Measurements from ENCODE around the gene UNC5B.

Gene UNC5B

DNA sequence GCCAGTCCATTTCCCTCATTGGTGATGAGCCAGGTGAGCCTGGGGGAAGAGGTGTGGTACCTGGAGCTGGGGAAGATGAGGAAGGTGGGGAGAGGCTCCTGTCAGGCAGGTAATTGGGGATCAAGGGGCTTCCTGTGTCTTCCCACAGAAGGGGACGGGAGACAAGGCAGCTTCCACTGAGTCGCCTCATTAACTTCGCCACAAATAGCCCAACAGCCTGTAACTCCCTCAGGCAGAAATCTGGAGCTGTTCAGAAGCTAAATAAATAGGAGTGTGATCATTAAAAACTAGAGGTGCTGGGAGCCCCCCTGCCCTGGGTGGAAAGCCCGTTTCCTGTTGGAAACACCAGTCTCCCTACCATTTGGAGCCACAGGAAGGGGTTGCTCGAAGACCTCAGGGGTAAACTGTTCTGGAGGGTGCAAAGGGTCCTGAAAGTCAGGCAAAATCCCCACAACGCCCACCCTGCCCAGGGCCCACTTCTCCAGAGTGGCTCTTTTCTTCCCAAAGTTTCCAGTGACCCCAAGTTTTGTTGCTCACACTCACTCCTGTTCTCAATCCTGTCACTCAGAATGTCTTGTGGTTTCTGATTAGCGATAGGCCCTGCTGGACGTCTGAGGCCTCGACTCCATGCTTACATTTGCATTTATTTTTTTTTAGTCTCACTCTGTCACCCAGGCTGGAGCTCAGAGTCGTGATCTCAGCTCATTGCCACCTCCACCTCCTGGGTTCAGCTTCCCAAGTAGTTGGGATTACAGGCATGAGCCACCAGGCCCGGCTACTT is 25.7 kb downstream of the UNC5B start:
- no peak for DNase-seq (ENCODE audit: extremely low spot score, insufficient read length, low read depth)
- FAIRE-seq = no peak

DNA sequence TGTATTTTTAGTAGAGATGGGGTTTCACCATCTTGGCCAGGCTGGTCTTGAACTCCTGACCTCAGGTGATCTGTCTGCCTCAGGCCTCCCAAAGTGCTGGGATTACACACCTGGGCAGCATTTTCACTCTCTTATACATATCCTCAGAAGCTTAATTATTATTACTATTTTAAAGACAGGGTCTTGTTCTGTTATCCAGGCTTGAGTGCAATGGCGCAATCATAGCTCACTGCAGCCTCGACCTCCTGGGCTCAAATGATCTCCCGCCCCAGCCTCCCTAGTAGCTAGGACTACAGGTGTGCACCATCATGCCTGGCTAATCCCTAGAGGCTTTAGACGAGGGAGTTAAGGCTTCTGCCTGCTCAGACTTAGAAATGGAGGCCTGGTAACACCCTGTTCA is 26.3 kb downstream of the UNC5B start:
- DNase-seq (ENCODE audit: extremely low spot score, insufficient read length, low read depth) (no peak), FAIRE-seq (no peak)

DNA sequence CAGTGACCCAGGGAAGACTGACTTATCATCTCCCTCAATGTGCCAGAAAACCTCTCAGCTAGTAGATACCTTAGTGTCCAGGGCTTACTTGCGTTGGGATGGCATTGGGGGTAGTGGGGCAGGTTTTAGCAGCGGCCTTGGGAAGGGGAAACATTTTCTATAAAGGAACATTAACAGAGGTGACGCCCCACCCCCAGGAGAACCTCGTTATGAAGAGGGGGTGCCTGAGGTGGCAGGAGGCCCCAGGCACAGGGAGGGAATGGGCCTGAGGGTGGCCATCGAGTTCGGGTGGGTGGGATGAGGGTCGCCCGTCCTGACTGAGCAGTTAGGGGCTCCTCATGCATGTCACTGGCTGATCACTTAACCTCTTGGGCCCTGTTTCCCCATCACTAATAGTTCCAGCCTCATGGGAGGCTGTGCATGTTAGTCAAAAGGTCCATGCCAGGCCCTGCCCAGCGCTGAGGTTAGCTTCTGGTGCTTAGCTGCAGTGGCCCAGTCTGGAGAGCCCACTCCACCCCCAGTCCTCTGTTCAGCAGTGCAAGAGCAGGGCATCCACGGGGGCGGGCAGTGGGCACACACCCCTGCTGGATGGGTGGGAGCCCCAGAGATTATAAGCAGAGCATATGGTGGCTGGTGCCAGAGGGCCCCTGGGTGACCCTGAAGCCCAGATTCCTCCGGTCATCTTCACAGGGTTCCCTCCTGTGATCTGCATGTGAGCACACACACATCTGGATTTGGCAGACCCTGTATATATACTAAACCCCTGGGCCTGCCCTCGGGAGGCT is 27.0 kb downstream of the UNC5B start:
- DNase-seq (ENCODE audit: extremely low spot score, insufficient read length, low read depth) = no peak
- FAIRE-seq = no peak

DNA sequence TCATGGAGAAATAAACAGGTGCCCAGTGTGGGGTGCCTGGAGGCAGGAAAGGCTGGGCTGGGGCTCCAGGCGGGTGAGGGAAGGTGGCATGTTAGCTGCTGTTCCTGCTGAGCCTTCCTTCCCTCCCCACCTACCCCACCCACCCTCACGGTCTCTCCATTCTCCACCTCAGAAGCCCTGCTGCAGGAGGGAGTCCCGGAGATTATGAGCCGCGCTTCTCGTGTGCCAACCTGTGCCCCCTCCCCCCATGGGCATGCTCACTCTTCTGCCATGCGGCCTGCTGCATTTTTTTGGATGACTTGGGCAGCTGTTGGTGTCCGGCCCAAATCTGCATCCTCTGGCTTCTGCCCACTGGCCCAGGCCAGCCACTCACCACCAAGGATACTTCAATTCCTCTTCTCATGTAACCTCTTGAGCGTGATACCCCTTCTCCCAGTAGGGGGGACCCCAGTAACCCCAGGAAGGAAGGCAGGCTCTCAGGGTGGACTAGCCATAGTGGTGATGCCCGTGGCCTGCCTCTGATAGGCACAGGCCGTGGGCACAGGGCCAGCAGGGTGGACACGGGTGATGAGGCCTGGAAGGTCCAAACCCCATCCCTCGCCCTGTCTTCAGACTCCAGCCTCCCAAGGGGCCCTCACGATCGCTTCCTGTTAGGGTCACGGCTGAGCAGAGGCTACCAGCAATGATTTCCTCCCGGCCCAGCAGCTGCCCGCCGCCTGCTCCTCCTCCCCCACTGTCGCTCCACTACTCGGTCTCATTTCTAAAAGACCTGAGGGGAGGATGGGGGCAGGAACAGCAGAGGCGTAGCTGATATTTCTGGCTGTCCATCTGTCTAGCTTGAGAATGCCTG is 27.8 kb downstream of the UNC5B start:
- FAIRE-seq (no peak), DNase-seq (ENCODE audit: extremely low spot score, insufficient read length, low read depth) (no peak)

DNA sequence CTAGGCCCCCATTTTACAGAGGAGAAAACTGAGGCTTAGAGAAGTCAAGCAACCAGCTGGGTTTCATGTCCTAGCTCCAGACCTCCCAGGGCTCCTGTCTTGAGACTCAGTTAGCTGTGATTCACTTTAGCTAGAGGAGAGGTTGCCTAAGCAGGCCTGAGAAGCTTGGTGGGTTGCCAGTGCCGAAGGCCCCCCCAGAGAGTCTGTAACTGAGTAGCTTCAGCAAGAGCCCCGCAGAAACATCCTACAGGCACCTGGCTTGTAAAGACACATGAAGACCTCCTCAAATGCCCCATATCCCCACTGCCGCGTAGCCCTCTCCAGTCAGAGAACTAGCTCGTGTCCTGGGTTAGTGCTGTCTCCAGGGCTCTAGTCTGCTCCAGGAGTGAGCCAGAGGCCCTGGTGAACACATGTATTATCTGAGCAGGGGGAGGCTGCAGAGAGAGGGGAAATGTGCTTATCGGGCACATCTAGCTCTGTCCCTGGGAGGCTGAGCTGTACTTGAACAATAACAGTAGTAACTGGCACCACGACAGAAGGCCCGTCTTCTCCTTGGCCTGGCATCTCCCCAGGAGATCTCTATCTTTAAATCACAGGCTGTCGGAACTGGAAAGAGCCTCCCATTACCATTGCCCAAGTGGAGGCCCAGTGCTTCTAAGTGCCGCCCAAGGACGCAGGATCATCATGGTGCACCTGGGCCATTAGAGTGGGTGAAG is 28.9 kb downstream of the UNC5B start:
- FAIRE-seq = no peak
- DNase-seq (ENCODE audit: extremely low spot score, insufficient read length, low read depth) = no peak

DNA sequence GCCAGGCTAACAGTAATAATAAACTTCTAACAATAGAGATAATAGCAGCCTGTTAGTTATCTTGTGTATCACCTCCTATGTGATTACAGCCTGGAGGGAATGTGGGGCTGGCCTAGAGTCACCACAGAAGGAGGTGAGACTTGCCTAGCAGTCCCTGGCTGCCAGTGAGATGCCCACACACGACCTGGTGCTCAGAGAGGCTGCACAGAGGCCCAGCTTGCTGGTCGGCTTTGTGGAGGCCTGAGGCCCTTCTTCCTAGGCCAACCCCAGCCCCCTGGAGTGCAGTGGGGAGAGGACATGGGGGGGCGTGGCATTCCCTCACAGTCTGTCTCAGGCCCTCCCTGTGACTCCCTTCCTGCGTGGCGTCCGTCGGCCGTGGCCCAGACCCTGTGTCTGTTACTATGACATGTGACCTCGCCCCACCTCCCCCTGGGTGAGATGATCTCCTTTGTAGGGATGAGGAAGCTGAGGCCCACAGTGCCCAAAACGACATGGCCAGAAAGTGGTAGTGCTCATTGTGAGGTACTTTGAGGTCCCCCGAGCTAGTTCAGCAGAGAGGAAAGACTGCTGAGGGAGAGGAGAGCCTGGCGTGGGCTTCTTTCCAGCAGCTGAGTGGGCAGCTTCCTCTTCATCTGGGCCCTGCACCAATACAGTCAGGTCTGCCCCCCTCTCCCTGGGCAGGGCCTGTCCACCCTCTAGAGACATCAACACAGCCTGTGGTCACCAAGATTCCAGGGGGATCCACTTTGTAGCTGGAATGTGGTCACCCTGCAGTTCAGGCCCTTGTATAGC is 29.7 kb downstream of the UNC5B start:
- DNase-seq (ENCODE audit: extremely low spot score, insufficient read length, low read depth) = no peak
- no peak for FAIRE-seq

DNA sequence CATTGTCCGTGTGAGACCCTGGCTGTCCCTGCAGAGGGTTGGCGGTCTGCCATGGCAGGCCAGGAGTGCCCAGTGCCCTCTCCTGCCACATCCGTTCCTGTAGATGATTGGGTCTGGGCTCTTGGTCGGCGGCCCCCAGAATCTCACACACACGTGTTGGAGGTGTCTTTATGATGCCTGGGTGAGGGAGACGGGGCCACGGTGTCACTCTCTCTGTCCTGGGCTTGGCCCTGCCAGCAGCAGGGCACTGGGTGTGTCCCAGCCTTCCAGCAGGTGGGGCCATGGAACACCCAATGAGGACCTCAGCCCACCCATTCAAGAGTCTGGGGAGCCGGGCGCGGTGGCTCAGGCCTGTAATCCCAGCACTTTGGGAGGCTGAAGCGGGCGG is 30.2 kb downstream of the UNC5B start:
- FAIRE-seq = no peak
- no peak for DNase-seq (ENCODE audit: extremely low spot score, insufficient read length, low read depth)

DNA sequence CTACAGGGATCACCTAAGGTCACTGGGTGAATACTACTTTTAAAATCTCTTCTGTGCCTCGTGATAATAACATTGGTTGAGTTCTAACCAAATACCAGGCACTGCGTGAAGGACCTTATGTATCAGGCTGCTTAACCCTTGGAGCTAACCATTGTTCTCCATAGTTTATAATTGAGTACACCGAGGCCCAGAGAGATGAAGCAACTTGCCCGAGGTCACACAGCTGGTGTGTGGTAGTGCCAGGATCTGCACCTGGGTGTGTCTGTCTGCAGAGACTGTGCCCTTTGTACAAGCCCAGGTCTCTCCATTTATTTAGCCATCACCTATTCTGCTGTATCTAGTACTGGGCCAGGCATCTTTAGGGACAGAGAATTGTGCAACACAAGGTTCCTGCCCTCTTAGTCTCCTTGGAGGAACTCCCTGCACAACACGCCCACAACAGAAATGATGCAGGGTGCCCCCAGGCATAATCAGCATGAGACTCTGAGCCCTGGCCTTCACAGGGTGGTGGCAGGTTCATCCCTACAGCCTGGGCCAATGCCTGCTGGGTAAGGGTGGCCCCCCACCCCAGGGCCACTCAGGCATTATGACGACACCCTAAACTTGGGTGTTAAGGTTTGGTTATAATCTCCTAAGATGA is 31.5 kb downstream of the UNC5B start:
- DNase-seq (ENCODE audit: extremely low spot score, insufficient read length, low read depth) (no peak), FAIRE-seq (no peak)

DNA sequence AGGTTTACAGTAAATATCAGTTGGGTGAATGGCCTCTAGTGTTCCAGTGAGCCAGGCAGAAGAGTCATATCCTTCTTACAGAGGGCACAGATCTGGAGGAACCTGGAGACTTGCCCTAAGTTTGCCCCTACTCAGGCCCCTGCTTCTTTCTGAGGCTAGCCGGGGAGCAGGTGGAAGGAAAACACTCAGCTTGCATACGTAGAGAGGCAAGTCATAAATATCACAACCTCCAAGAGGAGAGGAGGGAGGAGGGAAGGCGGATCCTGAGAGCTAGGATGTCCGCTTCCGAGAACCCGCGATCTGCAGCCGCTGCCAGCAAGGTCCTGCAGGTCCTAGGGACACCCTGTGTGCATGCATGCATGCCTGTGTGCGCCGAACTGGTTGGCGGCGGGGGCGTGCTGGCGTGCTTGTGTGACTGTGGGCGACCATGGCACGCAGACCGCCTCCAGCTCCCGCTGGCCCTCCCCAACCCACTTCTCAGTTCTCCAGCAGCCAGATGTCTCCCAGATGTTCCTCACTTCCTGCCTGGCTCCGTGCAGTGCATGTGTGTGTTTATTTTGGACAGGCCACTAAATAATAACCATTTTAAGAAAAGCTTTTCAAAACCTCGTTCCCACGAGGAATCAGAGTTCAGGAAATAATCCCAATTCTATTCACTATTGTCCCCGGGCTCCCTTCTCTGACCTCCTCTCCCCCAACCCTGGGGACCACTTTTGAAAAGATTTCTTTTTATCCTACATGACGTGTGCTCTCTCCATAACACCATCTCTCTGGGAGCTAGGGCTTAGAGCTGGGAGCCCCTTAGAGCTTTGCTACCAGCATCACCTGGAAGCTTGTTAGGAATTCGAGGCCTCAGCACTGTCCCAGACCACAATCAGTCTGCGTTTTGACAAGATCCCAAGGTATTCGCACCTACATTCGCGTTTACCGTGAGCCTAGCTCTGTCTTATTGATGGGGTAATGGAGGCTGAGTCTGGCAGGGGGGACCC is 32.4 kb downstream of the UNC5B start:
- FAIRE-seq (no peak), DNase-seq (ENCODE audit: extremely low spot score, insufficient read length, low read depth) (no peak)

DNA sequence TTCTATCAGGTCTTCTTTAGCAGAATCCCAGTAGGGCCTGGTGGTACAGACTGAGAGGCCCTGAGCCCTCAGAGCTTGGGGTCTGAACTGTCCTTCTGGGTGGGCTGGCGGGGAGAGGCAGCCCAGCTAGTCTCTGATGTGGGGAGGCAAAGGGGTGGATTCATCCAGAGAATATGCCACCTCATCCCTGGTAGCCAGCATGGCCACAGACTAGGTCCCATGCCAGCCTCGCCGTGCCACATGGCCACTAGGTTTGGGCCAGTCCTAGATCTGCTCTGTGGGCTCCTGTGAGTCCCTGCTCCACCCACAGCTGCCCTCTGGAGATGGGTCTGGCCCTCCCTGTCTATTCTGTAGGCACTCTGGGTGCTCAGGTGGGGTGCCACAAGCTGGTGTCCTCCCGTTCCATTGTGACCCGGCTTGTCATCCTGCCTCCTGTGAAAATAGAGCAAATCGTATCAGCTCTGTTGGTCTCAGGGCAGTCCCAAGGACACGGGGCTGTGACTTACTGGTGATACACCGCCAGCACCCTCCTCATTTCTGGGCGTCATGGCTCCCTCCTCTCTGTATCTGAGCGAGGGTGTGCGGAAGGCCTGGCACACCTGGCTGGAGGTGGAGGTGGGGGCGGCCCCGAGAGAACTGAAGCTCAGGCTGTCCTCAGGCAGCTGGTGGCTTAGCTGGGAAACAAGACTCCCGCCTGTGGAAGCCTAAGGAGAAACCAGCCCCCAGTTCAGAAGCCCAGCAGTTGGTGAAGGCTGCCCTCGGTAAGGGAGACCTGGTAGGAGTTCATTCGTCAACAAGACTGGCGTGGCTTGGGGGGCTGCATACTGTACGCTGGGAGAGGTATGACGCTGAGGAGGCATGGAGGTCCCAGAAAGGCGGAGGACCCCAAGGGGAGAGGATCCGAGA is 33.3 kb downstream of the UNC5B start:
- FAIRE-seq = no peak
- DNase-seq (ENCODE audit: extremely low spot score, insufficient read length, low read depth) = no peak

DNA sequence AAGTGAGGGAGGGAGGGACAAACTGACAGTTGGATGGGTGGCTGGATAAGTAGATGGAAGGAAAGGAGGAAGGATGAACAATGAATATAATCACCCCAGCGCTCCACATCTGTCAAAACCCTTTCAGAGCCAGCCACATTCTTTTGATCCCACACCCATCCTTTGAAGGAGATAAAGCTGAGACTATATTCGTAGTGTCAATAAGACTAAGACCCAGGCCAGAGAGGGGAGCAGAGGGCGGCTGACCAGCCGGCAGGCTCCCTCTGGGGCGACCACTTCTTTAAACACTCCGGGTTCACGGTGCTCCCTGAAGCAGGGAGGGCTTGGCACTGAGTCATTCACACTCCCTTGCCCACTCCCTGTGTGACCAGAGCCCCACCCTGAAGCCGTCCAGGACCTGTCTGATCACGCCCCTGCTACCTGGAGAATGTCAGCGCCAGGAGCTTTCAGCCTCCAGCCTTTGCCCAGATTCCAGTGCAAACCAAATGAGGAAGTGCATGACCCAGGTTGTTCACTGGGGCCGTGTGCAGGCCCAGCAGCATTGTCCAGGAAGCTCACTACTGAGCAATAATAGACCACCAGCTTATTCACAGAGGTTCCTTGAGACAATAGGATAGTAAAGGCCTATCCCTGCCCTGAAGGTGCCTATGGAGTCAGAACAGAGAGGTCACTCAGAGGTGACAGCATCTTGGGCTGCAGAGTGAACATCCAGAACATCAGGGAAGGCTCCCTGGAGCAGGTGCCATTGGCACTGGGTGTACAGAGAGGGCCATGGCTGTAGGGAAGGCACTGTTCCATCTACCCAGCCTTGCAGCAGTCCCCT is 34.4 kb downstream of the UNC5B start:
- DNase-seq (ENCODE audit: extremely low spot score, insufficient read length, low read depth) (no peak), FAIRE-seq (no peak)

DNA sequence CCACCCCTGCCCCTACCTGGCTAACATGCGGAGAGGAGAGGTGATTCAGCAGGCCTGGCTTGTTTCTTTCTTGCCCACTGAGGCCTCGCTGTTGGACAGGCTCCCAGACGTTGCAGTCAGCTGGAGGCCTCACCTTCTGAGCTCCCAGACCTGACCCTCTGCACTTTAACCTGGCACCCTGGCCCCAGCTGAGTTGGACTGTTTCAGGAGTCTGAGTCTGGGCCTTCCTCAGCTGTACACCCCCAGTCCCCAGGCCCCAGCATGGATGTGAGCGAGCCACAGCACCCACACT is 35.0 kb downstream of the UNC5B start:
- FAIRE-seq (no peak), DNase-seq (ENCODE audit: extremely low spot score, insufficient read length, low read depth) (no peak)

DNA sequence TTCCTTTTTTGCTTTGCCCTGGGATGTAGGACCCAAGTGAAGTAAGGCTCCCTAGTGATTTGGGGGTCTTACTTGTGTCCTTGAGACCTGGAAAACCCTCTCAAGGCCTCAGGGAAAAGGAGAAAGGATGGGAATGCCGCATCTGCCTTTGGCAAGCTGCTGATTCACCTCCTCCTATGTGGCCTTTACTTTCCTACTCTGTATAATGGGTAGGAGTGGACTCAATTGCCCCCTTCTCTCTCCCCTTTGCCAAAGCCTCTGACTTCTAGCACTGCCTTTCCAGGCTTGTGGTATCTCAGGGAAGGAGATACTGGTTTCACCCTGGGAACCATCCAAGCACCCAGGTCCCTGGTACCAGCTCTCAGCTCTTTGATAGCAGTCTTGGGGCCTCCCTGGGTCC is 35.4 kb downstream of the UNC5B start:
- DNase-seq (ENCODE audit: extremely low spot score, insufficient read length, low read depth) (no peak), FAIRE-seq (no peak)

DNA sequence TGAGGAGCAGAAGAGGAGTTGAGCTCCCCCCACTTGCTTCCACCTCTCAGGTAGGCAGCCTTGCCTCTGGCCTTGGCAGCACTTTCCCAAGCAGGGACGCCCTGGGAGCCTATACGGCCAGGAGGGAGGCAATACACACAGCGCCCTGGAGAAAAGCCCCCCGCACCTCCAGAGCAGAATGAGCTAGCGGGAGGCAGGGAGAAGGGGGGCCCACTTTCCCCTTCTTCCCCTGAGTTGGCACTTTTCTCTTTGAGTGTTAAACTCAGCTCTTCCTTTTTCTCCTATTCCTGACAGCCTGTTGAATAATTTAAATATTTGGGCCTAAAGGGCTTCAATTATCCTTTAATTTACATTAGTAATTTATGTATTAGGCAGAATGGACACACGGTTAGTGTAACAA is 35.8 kb downstream of the UNC5B start:
- FAIRE-seq = no peak
- no peak for DNase-seq (ENCODE audit: extremely low spot score, insufficient read length, low read depth)

DNA sequence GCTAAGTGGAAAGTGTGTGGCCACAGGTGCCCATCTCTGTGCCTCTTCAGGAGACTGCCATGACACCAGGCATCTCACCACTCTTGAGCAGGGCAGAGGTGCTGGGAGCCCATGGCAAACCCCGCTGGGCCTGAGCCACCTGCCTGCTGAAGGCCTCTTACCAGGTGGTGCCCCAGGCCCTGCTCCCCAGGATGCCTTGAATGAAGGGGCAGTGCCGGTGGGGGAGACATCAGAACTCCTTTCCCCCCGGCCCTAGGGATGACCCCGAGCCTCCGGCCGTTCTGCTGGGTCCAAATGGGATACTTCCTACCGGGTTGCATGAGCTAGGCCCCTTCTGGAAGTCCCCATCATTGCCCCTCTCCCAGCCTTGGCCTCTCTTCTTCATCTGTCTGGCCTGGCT is 37.6 kb downstream of the UNC5B start:
- FAIRE-seq (no peak), DNase-seq (ENCODE audit: extremely low spot score, insufficient read length, low read depth) (no peak)

DNA sequence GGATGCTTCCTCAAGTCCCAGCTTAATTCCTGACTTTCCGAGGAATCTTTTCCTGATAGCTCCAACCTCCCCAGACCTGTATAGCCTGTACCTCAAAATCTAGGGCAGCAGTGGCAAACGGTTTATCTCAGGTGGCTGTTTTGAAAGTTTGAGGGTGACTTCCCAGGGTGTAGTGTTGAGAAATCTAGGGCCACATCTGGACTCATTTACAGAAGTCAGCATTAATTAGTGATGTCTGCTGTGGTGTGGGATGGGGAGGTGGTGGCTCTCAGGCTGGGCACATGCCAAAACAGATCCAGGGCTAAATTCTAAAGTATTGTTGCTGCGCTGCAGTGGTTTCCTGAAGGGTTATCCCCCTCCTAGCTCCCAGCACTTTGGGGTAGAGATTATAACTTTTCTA is 38.0 kb downstream of the UNC5B start:
- DNase-seq (ENCODE audit: extremely low spot score, insufficient read length, low read depth) (no peak), FAIRE-seq (no peak)
